Heart left ventricle (tissue), 13 donors: ENCODE results near the gene CCSER1.

Experiments used
- CTCF ChIP-seq, 12 donors: fragments of 200-600 bp; sonication (generic) in 4 of 12; IDR thresholded peaks; one replicate each; pipeline versions ENCODE4 v1.5.0 to v1.8.0; 2018 to 2022; ENCODE audit warnings: antibody characterized with exemption in 12 of 12, mild to moderate bottlenecking in 5 of 12
- POLR2A ChIP-seq, 2 donors: fragments of 450-650 bp; IDR thresholded peaks; one replicate each; pipeline ENCODE4 v1.6.1; 2017; ENCODE audit warnings: antibody characterized with exemption in 2 of 2, mild to moderate bottlenecking in 2 of 2, moderate library complexity in 2 of 2
- donor health status: ischemic (EF 13 %, LVEDD 7.1; RV severe dilation, severe dysfunction).
- donor health status: DM: no; HTN: yes; CAD: no.
- donor health status: DM: no; HTN: no; CAD: no.
- donor health status: ischemic (EF 25% LVEDD 6.9; RV normal size, moderate dysfunction).
- donor health status: ischemic (EF 25% LVEDD 5.7; RV mildly dilated, moderate dysfunction).
- donor health status: ischemic (EF 35%, LVEDD 5.7; RV mildly dilated, moderate dysfunction).
- donor health status: nonischemic (EF 11% LVEDD 7.7; RV severe dilation, severe dysfunction).
- donor health status: DM: yes; HTN: yes; CAD: no.
- donor health status: PGD.
- donor health status: ischemic (EF 29% LVEDD 5.4; RV normal size, mild dysfunction).
- donor health status: nonischemic (EF 23%, LVEDD 6.1; RV moderate dilation, normal function).

- TF ChIP-seq POLR2A (IDR thresholded peaks at IDR 0.05) (no peak), CTCF (IDR thresholded peaks at IDR 0.05) (no peak)
Observed at GRCh38 chr4:90883519-90883918, 756.3 kb downstream of the CCSER1 start.
